Transverse colon (tissue), 3 donors: ENCODE results near the gene RHNO1.

ENCODE experiments used
- EP300 ChIP-seq: sonication (generic); formaldehyde crosslinking; IDR thresholded peaks from one replicate; pipeline ENCODE4 v1.6.1; 2017; ENCODE audit warnings: antibody characterized with exemption, low read depth
- POLR2A ChIP-seq: fragments of 450-650 bp; IDR thresholded peaks from one replicate; pipeline ENCODE4 v1.6.1; 2016; ENCODE audit warnings: antibody characterized with exemption, mild to moderate bottlenecking, moderate library complexity
- TF ChIP-seq, protein P1 (sequence below), 5 experiments: fragments of 200-600 bp in 3 of 5; fragments of 450-650 bp in 2 of 5; sonication (generic) in 3 of 5; IDR thresholded peaks; 1 replicate in 2 of 5; 2 replicates in 3 of 5; pipeline ENCODE4 v1.5.1; 2016 to 2017; ENCODE audit warnings: antibody characterized with exemption in 5 of 5, inconsistent platforms in 3 of 5, mild to moderate bottlenecking in 2 of 5, moderate library complexity in 1 of 5

DNA sequence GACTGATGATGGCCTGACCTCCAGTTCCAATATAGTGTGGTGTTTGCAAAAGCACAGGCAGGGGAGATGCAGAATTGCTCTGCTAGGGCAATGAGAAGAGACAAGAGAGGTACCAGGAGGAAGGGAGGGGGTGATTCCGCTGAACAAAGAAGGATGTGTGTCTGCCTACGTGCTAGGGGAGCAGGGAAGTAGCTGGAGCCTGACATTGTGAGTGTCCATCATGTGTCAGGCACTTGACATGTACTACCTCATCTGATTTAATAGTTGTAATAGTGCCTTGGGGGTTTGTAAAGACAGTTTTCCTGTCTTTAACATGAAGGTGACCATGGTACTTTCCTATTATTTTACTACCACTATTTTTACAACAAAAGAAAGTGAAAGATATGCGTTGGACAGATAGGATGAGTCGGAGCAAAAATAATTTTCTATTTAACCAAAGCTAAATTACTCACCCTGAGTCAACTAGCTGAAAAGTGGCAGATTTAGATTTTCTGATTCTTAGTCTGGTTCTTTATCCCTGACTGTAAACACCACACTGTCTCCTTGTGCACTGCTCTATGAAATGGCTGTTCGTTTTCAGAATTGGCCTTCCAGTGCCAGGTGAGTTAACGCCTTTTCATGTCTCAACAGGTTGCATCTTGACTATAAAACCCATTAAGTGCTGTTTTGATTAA is 48.4 kb downstream of the RHNO1 start:
- TF ChIP-seq, protein P1, sequence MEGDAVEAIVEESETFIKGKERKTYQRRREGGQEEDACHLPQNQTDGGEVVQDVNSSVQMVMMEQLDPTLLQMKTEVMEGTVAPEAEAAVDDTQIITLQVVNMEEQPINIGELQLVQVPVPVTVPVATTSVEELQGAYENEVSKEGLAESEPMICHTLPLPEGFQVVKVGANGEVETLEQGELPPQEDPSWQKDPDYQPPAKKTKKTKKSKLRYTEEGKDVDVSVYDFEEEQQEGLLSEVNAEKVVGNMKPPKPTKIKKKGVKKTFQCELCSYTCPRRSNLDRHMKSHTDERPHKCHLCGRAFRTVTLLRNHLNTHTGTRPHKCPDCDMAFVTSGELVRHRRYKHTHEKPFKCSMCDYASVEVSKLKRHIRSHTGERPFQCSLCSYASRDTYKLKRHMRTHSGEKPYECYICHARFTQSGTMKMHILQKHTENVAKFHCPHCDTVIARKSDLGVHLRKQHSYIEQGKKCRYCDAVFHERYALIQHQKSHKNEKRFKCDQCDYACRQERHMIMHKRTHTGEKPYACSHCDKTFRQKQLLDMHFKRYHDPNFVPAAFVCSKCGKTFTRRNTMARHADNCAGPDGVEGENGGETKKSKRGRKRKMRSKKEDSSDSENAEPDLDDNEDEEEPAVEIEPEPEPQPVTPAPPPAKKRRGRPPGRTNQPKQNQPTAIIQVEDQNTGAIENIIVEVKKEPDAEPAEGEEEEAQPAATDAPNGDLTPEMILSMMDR (IDR thresholded peaks at IDR 0.05), result no peak
- TF ChIP-seq EP300, result no peak
- TF ChIP-seq POLR2A, result no peak
